SK-N-MC (cell line): ENCODE results near the gene DNAH11.

ENCODE experiments used
- EZH2 ChIP-seq: fragments of 200-600 bp; sonication (generic); IDR thresholded peaks from one replicate; pipeline ENCODE4 v1.6.1; 2017; ENCODE audit warnings: antibody characterized with exemption
- FOXP2 ChIP-seq: optimal IDR thresholded peaks from 2 replicates; pipeline ENCODE3; 2011; ENCODE audit warnings: mild to moderate bottlenecking, moderate library complexity; ENCODE audit not compliant: insufficient read depth; ENCODE audit errors: extremely low read length, control extremely low read depth
- POLR2AphosphoS5 ChIP-seq: IDR thresholded peaks from 2 replicates; pipeline ENCODE4 v1.6.1; 2012; ENCODE audit warnings: mild to moderate bottlenecking, low read depth, low read length, borderline replicate concordance

- TF ChIP-seq EZH2 (no peak), POLR2AphosphoS5 (no peak), FOXP2 (no peak)
Measured at GRCh38 chr7:21548491-21548890, 5.7 kb downstream of the DNAH11 start.
